Stimulated activated CD4-positive, alpha-beta T cell treated with anti-CD3 and anti-CD28 coated beads, Interleukin-1b, Interleukin-23, amount 100 ng/mL, for 24 hours (primary cell): Measurements from ENCODE around the gene FGB.

Source experiments
- DNase-seq, 4 experiments: peaks; one replicate each; pipeline ENCODE4 v3.0.0-alpha.2; 2020; ENCODE audit warnings: low read depth in 4 of 4, low spot score in 1 of 4

The FGB gene

GRCh38 chr4:154562697-154563254 lies at the start of gene FGB:
TSS of gene FGB (plus strand) at chr4:154563011. CDS start at chr4:154563019, 8 bp downstream.
- DNase-seq = no peak

GRCh38 chr4:154516318-154517029 lies 46.3 kb upstream of the FGB start:
- DNase-seq = no peak

- DNase-seq = no peak
These were observed 45.2 kb upstream of the FGB start for GRCh38 chr4:154517591-154517990.

- no peak for DNase-seq
These were observed 43.6 kb upstream of the FGB start for GRCh38 chr4:154519214-154519613.

- DNase-seq = no peak
These were observed 41.2 kb upstream of the FGB start for GRCh38 chr4:154521607-154522006.

GRCh38 chr4:154526151-154526550 lies 36.7 kb upstream of the FGB start:
- DNase-seq = no peak

- no peak for DNase-seq
These were observed 35.5 kb upstream of the FGB start for GRCh38 chr4:154527308-154527707.

GRCh38 chr4:154528869-154529268 lies 33.9 kb upstream of the FGB start:
- no peak for DNase-seq

DNA sequence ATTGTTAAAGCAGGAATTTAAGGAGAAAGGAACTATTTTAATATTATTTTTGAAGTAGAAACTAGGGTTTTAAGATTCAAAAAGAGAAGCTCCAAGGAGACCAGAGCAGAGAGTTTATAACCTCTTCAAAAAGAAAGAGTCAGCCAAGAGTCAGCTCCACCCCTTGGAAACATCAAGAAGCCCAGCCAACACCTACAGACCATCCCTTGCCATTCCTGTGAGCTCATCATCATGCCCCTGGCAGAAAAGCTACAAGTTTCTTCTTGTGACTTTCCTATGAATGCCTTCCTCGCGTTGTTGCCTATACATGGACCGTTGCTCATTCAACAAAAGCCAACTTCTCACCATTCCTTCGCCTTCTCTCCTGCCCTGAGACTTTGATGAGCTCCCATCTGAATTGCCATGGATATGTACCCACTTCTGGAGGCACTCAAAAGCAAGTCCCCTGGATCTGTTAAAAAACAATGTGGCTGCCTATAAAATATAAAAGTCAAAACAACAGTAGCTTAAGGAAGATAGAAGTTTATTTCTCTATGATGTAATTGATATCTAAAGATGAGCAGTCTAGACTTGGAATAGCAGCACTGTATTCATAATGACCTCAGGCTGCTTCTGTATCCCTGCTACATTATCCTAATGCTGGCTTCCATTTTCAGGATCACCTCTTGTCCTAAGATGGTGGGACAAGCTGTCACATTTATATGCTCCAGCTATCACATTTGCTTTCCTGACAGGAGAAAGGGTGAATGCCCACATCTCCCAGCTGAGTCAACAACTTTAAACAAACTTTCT lies 32.9 kb upstream of the FGB start:
- no peak for DNase-seq

GRCh38 chr4:154534296-154534695 lies 28.5 kb upstream of the FGB start:
- no peak for DNase-seq

DNA sequence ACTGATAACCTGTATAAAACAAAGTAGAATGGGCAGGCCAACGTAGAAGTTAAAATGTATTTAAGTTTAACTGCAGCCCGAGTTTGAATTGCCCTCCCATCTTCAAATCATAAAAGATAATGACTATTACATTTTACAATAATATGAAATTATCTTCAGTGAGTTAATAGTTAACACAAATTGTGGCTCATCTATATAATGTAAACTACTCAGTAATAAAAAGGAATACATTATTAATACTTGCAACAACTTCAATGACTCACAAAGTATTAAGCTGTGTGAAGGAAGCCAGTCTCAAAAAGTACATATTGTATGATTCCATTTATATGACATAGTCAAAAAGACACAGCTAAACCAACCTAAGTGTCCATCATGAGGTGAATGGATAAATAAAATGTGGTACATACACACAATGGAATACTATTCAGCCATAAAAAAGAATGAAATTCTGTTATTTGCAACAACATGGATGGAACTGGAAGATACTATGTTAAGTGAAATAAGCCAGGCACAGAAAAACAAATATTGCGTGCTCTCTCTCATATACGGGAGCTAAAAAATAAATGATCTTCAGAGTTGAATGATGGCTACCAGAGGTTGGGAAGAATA lies 20.4 kb upstream of the FGB start:
- no peak for DNase-seq

- no peak for DNase-seq
These were observed 17.1 kb upstream of the FGB start for GRCh38 chr4:154545689-154546088.

- DNase-seq = peak; percentile 89 to 95 (median 92)
These were observed 12.7 kb upstream of the FGB start, which contains the start of gene PLRG1 for GRCh38 chr4:154549894-154550790. TSS of gene PLRG1 (minus strand) at chr4:154550400. CDS start at chr4:154550308, 92 bp downstream.

GRCh38 chr4:154551872-154552686 lies 10.7 kb upstream of the FGB start:
- DNase-seq = peak; percentile 30 to 55 (median 42)

GRCh38 chr4:154559141-154559493 lies 3.7 kb upstream of the FGB start:
- no peak for DNase-seq

- DNase-seq = no peak
These were observed 3.1 kb upstream of the FGB start for GRCh38 chr4:154559494-154560418.

- no peak for DNase-seq
These were observed 2.4 kb upstream of the FGB start for GRCh38 chr4:154560419-154560801.

DNA sequence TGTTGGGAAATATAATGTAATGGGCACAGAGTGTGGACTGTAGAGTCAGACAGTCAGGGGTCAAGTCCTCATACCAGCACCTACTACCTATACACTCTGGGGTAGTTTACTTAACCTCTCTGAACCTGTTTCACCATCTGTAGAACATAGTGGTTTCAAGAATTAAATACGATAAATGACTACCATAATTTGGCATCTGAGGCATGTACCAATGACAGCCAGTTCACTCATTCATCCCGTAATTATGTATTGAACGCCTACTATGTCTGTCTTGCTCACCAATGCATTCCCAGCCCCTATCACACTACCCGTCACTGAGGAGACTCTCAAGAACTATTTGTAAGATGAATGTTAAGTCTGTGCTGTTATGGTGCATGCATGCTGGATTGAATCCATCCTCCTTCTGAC lies 2.0 kb upstream of the FGB start:
- DNase-seq = no peak

DNA sequence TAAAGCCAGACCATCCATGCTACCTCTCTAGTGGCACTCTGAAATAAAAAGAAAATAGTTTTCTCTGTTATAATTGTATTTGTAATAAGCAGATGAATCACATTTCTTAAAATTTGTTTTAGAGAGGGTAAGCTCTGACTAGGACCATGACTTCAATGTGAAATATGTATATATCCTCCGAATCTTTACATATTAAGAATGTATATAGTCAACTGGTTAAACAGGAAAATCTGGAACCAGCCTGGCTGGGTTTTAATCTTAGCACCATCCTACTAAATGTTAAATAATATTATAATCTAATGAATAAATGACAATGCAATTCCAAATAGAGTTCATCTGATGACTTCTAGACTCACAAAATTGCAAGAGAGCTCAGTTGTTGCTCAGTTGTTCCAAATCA lies 1.5 kb downstream of the FGB start:
- no peak for DNase-seq
